Activated T-helper 1 cell treated with anti-CD3 and anti-CD28 coated beads, Interleukin-2, amount 50 U/mL, for 16 hours (primary cell): Measurements from ENCODE around the gene GLA.

Experiments used
- DNase-seq, 2 donors: peaks; one replicate each; pipeline ENCODE4 v3.0.0-alpha.2; 2020; ENCODE audit warnings: low read depth in 1 of 2, low spot score in 1 of 2

GLA gene

GRCh38 chrX:101359966-101360365, 47.8 kb downstream of the GLA start:
- DNase-seq: no peak

- no peak for DNase-seq
Observed at GRCh38 chrX:101357166-101357795, 50.4 kb downstream of the GLA start.

GRCh38 chrX:101349193-101349562, 58.5 kb downstream of the GLA start:
- no peak for DNase-seq

- DNase-seq: peak; percentile 40 to 68
Observed at GRCh38 chrX:101348452-101349192, 59.1 kb downstream of the GLA start, which contains the start of gene TIMM8A. Gene TIMM8A (minus strand): TSS chrX:101348742. CDS start chrX:101348664, 78 bp downstream.

GRCh38 chrX:101347859-101348451, 59.8 kb downstream of the GLA start:
- DNase-seq: no peak
